SK-N-SH treated with all-trans-retinoic acid at 6 μM for 48 hours (cell line): ENCODE results near the gene STX11.
"Not testable (repeated sequence)": the region's sequence is repeated elsewhere in the genome, so short reads cannot be mapped to it uniquely, and the experiment has no call there.

Experiments used
- ATAC-seq: fragments of 200-7000 bp; cut with Tn5 transposase; 3 replicates; pipeline ENCODE4 v1.9.1; 2020; ENCODE audit warnings: mild to moderate bottlenecking, moderate library complexity
- ARNTL ChIP-seq: fragments of 450-650 bp; formaldehyde crosslinking; IDR thresholded peaks from 2 replicates; pipeline ENCODE4 v1.5.0; 2020; ENCODE audit warnings: low read depth, mild to moderate bottlenecking, moderate library complexity, borderline replicate concordance
- BACH2 ChIP-seq: fragments of 250-450 bp; sonication (Bioruptor Pico); IDR thresholded peaks from 2 replicates; pipeline ENCODE4 v1.9.0; 2021; ENCODE audit warnings: mild to moderate bottlenecking, borderline replicate concordance
- CREB5 ChIP-seq: fragments of 250-450 bp; sonication (Bioruptor Pico); IDR thresholded peaks from 2 replicates; pipeline ENCODE4 v1.5.1; 2020; ENCODE audit warnings: low read depth, mild to moderate bottlenecking, moderate library complexity
- CSDC2 ChIP-seq: fragments of 250-450 bp; sonication (Bioruptor Pico); IDR thresholded peaks from 2 replicates; pipeline ENCODE4 v1.5.0; 2020; ENCODE audit warnings: mild to moderate bottlenecking, moderate library complexity
- CSRNP3 ChIP-seq: fragments of 250-450 bp; sonication (Bioruptor Pico); IDR thresholded peaks from 2 replicates; pipeline ENCODE4 v1.5.1; 2021; ENCODE audit warnings: mild to moderate bottlenecking, moderate library complexity
- ESRRG ChIP-seq: fragments of 250-450 bp; sonication (Bioruptor Pico); IDR thresholded peaks from 2 replicates; pipeline ENCODE4 v1.6.1; 2021; ENCODE audit warnings: mild to moderate bottlenecking
- GLIS3 ChIP-seq: fragments of 250-450 bp; sonication (Bioruptor Pico); IDR thresholded peaks from 2 replicates; pipeline ENCODE4 v1.5.0; 2020; ENCODE audit warnings: mild to moderate bottlenecking, moderate library complexity
- ISL1 ChIP-seq: fragments of 250-450 bp; sonication (Bioruptor Pico); IDR thresholded peaks from 2 replicates; pipeline ENCODE4 v2.1.2; 2022; ENCODE audit warnings: mild to moderate bottlenecking, moderate library complexity
- OSR1 ChIP-seq: fragments of 250-450 bp; sonication (Bioruptor Pico); IDR thresholded peaks from 2 replicates; pipeline ENCODE4 v1.8.0; 2022; ENCODE audit warnings: moderate library complexity, mild to moderate bottlenecking, inconsistent platforms
- PATZ1 ChIP-seq: fragments of 250-450 bp; sonication (Bioruptor Pico); IDR thresholded peaks from 2 replicates; pipeline ENCODE4 v1.8.0; 2020; ENCODE audit warnings: mild to moderate bottlenecking, moderate library complexity, borderline replicate concordance
- POU6F1 ChIP-seq: fragments of 250-450 bp; sonication (Bioruptor Pico); IDR thresholded peaks from 2 replicates; pipeline ENCODE4 v1.8.0; 2021; ENCODE audit warnings: low read depth, mild to moderate bottlenecking, moderate library complexity, borderline replicate concordance
- PPARA ChIP-seq: fragments of 250-450 bp; sonication (Bioruptor Pico); IDR thresholded peaks from 2 replicates; pipeline ENCODE4 v1.5.0; 2020; ENCODE audit warnings: mild to moderate bottlenecking, borderline replicate concordance
- RARB ChIP-seq: fragments of 250-450 bp; sonication (Bioruptor Pico); IDR thresholded peaks from 2 replicates; pipeline ENCODE4 v1.8.0; 2021; ENCODE audit warnings: mild to moderate bottlenecking, moderate library complexity
- TOX ChIP-seq: fragments of 250-450 bp; sonication (Bioruptor Pico); IDR thresholded peaks from 2 replicates; pipeline ENCODE4 v1.8.0; 2021; ENCODE audit warnings: mild to moderate bottlenecking, moderate library complexity, borderline replicate concordance
- TSHZ2 ChIP-seq: fragments of 250-450 bp; sonication (Bioruptor Pico); IDR thresholded peaks from 2 replicates; pipeline ENCODE4 v1.5.0; 2020; ENCODE audit warnings: mild to moderate bottlenecking, moderate library complexity
- ZC3H10 ChIP-seq: fragments of 250-450 bp; sonication (Bioruptor Pico); IDR thresholded peaks from 2 replicates; pipeline ENCODE4 v1.5.1; 2021; ENCODE audit warnings: mild to moderate bottlenecking, moderate library complexity
- ZFP3 ChIP-seq: fragments of 250-450 bp; sonication (Bioruptor Pico); IDR thresholded peaks from 2 replicates; pipeline ENCODE4 v1.5.0; 2020; ENCODE audit warnings: mild to moderate bottlenecking, moderate library complexity
- ZFP30 ChIP-seq: fragments of 450-650 bp; formaldehyde crosslinking; IDR thresholded peaks from 2 replicates; pipeline ENCODE4 v1.5.0; 2022; ENCODE audit warnings: mild to moderate bottlenecking, moderate library complexity
- ZNF565 ChIP-seq: fragments of 450-650 bp; formaldehyde crosslinking; conservative IDR thresholded peaks from 2 replicates; pipeline ENCODE4 v1.5.0; 2020; ENCODE audit warnings: low read depth, mild to moderate bottlenecking, moderate library complexity
- ZNF8 ChIP-seq: fragments of 450-650 bp; formaldehyde crosslinking; IDR thresholded peaks from 2 replicates; pipeline ENCODE4 v1.5.0; 2020; ENCODE audit warnings: mild to moderate bottlenecking, moderate library complexity

STX11 gene

GRCh38 chr6:144180354-144180753 lies 30.0 kb downstream of the STX11 start:
- ATAC-seq = not testable (repeated sequence)

- no peak for ATAC-seq
- TF ChIP-seq TOX (no peak), GLIS3 (CRISPR knock-in tag) (no peak), ISL1 (CRISPR knock-in tag) (no peak), RARB (CRISPR knock-in tag) (no peak), CSRNP3 (CRISPR knock-in tag) (no peak), BACH2 (CRISPR knock-in tag) (no peak), ESRRG (CRISPR knock-in tag) (no peak), OSR1 (CRISPR knock-in tag) (no peak), TSHZ2 (CRISPR knock-in tag) (no peak), ZFP3 (no peak), ZC3H10 (no peak), ZFP30 (no peak), POU6F1 (CRISPR knock-in tag) (no peak), ARNTL (no peak), PPARA (CRISPR knock-in tag) (no peak), CREB5 (CRISPR knock-in tag) (no peak), ZNF8 (CRISPR knock-in tag) (no peak), CSDC2 (CRISPR knock-in tag) (no peak), ZNF565 (CRISPR knock-in tag) (no peak)
Measured at GRCh38 chr6:144181639-144182038, 31.3 kb downstream of the STX11 start.

- not testable (repeated sequence) for ATAC-seq
Measured at GRCh38 chr6:144184186-144184585, 33.9 kb downstream of the STX11 start.

GRCh38 chr6:144185133-144185836 lies 35.0 kb downstream of the STX11 start:
- ATAC-seq = no peak
- TF ChIP-seq PATZ1 (CRISPR knock-in tag) (no peak), ZFP3 (no peak), ZC3H10 (no peak)
